Measurements from ENCODE around the gene REPIN1. TPM values are rescaled to one million over a fixed set of nuclear protein-coding genes. Genes with fewer than 3 reads are reported as not detected.

The REPIN1 gene
- total RNA-seq, 1 experiment from 2014 or later = 129 TPM

Other genes with a start within 250 kb of the REPIN1 start
- 6.3 and 9.7 TPM in 2 replicates for gene LRRC61, start 45.5 kb upstream of the REPIN1 start, total RNA-seq (2014; rRNA removed; shearing (Covaris generic))
- 0.06 and 2.7 TPM in 2 replicates for gene ACTR3C, start 45.3 kb upstream of the REPIN1 start, total RNA-seq (2014; rRNA removed; shearing (Covaris generic))
- 3.9 and 11.8 TPM in 2 replicates for gene RARRES2, start 27.2 kb upstream of the REPIN1 start, total RNA-seq (2014; rRNA removed; shearing (Covaris generic))
- gene ZNF775, start 10.5 kb downstream of the REPIN1 start, total RNA-seq (2014; rRNA removed; shearing (Covaris generic)) = 9.1 and 18.2 TPM in 2 replicates
- not detected in 2 replicates for gene GIMAP8, start 81.8 kb downstream of the REPIN1 start, total RNA-seq (2014; rRNA removed; shearing (Covaris generic))
- gene GIMAP7, start 146.1 kb downstream of the REPIN1 start, total RNA-seq (2014; rRNA removed; shearing (Covaris generic)) = not detected in 2 replicates
- gene GIMAP4, start 198.6 kb downstream of the REPIN1 start, total RNA-seq (2014; rRNA removed; shearing (Covaris generic)) = not detected in 2 replicates